ENCODE measurements around the gene MYBPHL.

The MYBPHL gene

DNA sequence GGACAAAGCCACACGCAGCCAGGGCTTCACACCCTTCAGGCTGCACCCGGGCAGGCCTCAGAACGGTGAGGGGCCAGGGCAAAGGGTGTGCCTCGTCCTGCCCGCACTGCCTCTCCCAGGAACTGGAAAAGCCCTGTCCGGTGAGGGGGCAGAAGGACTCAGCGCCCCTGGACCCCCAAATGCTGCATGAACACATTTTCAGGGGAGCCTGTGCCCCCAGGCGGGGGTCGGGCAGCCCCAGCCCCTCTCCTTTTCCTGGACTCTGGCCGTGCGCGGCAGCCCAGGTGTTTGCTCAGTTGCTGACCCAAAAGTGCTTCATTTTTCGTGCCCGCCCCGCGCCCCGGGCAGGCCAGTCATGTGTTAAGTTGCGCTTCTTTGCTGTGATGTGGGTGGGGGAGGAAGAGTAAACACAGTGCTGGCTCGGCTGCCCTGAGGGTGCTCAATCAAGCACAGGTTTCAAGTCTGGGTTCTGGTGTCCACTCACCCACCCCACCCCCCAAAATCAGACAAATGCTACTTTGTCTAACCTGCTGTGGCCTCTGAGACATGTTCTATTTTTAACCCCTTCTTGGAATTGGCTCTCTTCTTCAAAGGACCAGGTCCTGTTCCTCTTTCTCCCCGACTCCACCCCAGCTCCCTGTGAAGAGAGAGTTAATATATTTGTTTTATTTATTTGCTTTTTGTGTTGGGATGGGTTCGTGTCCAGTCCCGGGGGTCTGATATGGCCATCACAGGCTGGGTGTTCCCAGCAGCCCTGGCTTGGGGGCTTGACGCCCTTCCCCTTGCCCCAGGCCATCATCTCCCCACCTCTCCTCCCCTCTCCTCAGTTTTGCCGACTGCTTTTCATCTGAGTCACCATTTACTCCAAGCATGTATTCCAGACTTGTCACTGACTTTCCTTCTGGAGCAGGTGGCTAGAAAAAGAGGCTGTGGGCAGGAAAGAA lies 32.0 kb downstream of the MYBPHL start:
- Histone ChIP-seq H3K4me1 (ENCODE audit: low read depth, poor library complexity, severe bottlenecking) (peaks cover 20% of the 10 kb centered on the region), H3K27me3 (ENCODE audit: insufficient read depth, low read depth) (no peaks in the 10 kb centered on the region), H3K4me2 (no peak overlapping the region), H3K36me3 (ENCODE audit: insufficient read depth) (no peaks in the 10 kb centered on the region), H3K27ac (no peak overlapping the region), H2AFZ (ENCODE audit: low read depth) (no peak overlapping the region), H3K9ac (no peak overlapping the region), H4K20me1 (ENCODE audit: insufficient read depth) (no peaks in the 10 kb centered on the region), H3K79me2 (ENCODE audit: insufficient read depth, low read depth) (no peaks in the 10 kb centered on the region), H3K4me3 (IDR thresholded peaks at IDR 0.05; ENCODE audit: insufficient read depth, low read depth, low read length) (no peak overlapping the region)
- no peak for TF ChIP-seq CTCF (conservative IDR thresholded peaks at IDR 0.05; ENCODE audit: low read depth, low read length)

- H2AFZ ChIP-seq (ENCODE audit: low read depth) = no peak overlapping the region
- no peak for TF ChIP-seq CTCF (conservative IDR thresholded peaks at IDR 0.05; ENCODE audit: low read depth, low read length)
- peaks cover 20% of the 10 kb centered on the region for H3K4me1 ChIP-seq (ENCODE audit: low read depth, poor library complexity, severe bottlenecking)
- H3K79me2 ChIP-seq (ENCODE audit: insufficient read depth, low read depth) = no peaks in the 10 kb centered on the region
- no peaks in the 10 kb centered on the region for H4K20me1 ChIP-seq (ENCODE audit: insufficient read depth)
- no peak overlapping the region for H3K4me2 ChIP-seq
- H3K36me3 ChIP-seq (ENCODE audit: insufficient read depth) = no peaks in the 10 kb centered on the region
- H3K27ac ChIP-seq = no peak overlapping the region
- H3K27me3 ChIP-seq (ENCODE audit: insufficient read depth, low read depth) = no peaks in the 10 kb centered on the region
- H3K4me3 ChIP-seq (IDR thresholded peaks at IDR 0.05; ENCODE audit: insufficient read depth, low read depth, low read length) = no peak overlapping the region
- H3K9ac ChIP-seq = no peak overlapping the region
Observed at GRCh38 chr1:109273570-109274288, 33.1 kb downstream of the MYBPHL start.

DNA sequence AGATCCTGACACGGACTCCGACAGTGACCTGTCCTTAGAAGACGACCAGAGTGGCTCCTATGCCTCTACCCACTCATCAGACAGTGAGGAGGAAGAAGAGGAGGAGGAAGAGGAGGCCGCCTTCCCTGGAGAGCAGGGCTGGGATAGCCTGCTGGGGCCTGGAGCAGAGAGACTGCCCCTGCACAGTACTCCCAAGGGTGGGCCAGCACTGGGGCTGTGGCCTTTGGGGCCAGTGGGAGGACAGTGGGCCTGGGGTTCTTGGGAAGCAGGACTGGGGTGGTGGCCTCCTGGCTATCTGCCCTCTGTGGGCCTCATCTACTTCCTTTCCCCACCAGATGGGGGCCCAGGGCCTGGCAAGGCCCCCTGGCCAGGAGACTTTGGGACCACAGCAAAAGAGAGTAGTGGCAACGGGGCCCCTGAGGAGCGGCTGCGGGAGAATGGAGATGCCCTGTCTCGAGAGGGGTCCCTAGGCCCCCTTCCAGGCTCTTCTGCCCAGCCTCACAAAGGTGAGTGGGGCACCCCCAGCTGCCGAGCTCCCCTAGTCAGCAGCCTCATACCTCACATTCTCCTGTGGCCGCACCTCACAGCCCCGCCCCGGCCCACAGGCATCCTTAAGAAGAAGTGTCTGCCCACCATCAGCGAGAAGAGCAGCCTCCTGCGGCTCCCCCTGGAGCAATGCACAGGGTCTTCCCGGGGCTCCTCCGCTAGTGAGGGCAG lies 33.8 kb downstream of the MYBPHL start:
- H3K27ac ChIP-seq = no peak overlapping the region
- no peak overlapping the region for H3K9ac ChIP-seq
- no peaks in the 10 kb centered on the region for H3K27me3 ChIP-seq (ENCODE audit: insufficient read depth, low read depth)
- H3K4me1 ChIP-seq (ENCODE audit: low read depth, poor library complexity, severe bottlenecking) = peaks cover 17% of the 10 kb centered on the region
- H3K4me3 ChIP-seq (IDR thresholded peaks at IDR 0.05; ENCODE audit: insufficient read depth, low read depth, low read length) = no peak overlapping the region
- no peaks in the 10 kb centered on the region for H3K79me2 ChIP-seq (ENCODE audit: insufficient read depth, low read depth)
- TF ChIP-seq CTCF (conservative IDR thresholded peaks at IDR 0.05; ENCODE audit: low read depth, low read length) = no peak
- no peaks in the 10 kb centered on the region for H4K20me1 ChIP-seq (ENCODE audit: insufficient read depth)
- no peak overlapping the region for H3K4me2 ChIP-seq
- no peaks in the 10 kb centered on the region for H3K36me3 ChIP-seq (ENCODE audit: insufficient read depth)
- H2AFZ ChIP-seq (ENCODE audit: low read depth) = no peak overlapping the region

- no peaks in the 10 kb centered on the region for H3K79me2 ChIP-seq (ENCODE audit: insufficient read depth, low read depth)
- TF ChIP-seq CTCF (conservative IDR thresholded peaks at IDR 0.05; ENCODE audit: low read depth, low read length) = no peak
- H3K36me3 ChIP-seq (ENCODE audit: insufficient read depth) = no peaks in the 10 kb centered on the region
- peaks cover 10% of the 10 kb centered on the region for H3K4me1 ChIP-seq (ENCODE audit: low read depth, poor library complexity, severe bottlenecking)
- H3K9ac ChIP-seq = no peak overlapping the region
- H3K27me3 ChIP-seq (ENCODE audit: insufficient read depth, low read depth) = no peaks in the 10 kb centered on the region
- no peak overlapping the region for H2AFZ ChIP-seq (ENCODE audit: low read depth)
- no peaks in the 10 kb centered on the region for H4K20me1 ChIP-seq (ENCODE audit: insufficient read depth)
- H3K4me3 ChIP-seq (IDR thresholded peaks at IDR 0.05; ENCODE audit: insufficient read depth, low read depth, low read length) = no peak overlapping the region
- H3K4me2 ChIP-seq = no peak overlapping the region
- H3K27ac ChIP-seq = no peak overlapping the region
Observed at GRCh38 chr1:109272021-109272799, 34.6 kb downstream of the MYBPHL start.
